OCI-LY3 (cell line): ENCODE measurements around the gene ASPN.

Experiments
- CTCF ChIP-seq: fragments of 200-600, 300-600 bp; sonication (generic); IDR thresholded peaks from 2 replicates; pipeline ENCODE4 v1.5.1; 2014; ENCODE audit warnings: antibody characterized with exemption, low read length, low read depth
- EZH2phosphoT487 ChIP-seq: fragments of 200-600 bp; shearing (Covaris generic); IDR thresholded peaks from 2 replicates; pipeline ENCODE4 v1.6.1; 2018; ENCODE audit warnings: antibody characterized with exemption, mixed run types, low read depth

- no peak for TF ChIP-seq EZH2phosphoT487
- no peak for TF ChIP-seq CTCF
Measured at GRCh38 chr9:92516521-92516920, 34.2 kb upstream of the ASPN start.
